ENCODE results near the gene IL34. TPM values are rescaled to one million over a fixed set of nuclear protein-coding genes. Genes with fewer than 3 reads are reported as not detected.
A peak's percentile ranks its signal among the peaks of the same experiment; 100 is the strongest.

Gene IL34
- total RNA-seq, 1 experiment from 2014 or later = 4.4 TPM

GRCh38 chr16:70692130-70692872 is 45.9 kb downstream of the IL34 start:
- no peaks in the 10 kb centered on the region for H3K23me2 ChIP-seq (ENCODE audit: insufficient read length, low read depth, low read length, poor library complexity, severe bottlenecking)
- H4K91ac ChIP-seq (ENCODE audit: insufficient read length, low read depth, low read length) = no peak overlapping the region
- no peak overlapping the region; the same call in 1 of the 2 replicates for H3K4ac ChIP-seq (ENCODE audit: low read depth, low read length)
- no peaks in the 10 kb centered on the region for H3K9me3 ChIP-seq (ENCODE audit: control insufficient read depth, low read depth, low read length)
- peaks cover 6% of the 10 kb centered on the region; the same call in 1 of the 2 replicates for H3K4me1 ChIP-seq (ENCODE audit: insufficient read depth, low read length)
- H3K27me3 Mint-ChIP-seq (ENCODE audit: low read depth) = no peaks in the 10 kb centered on the region; the same call in 1 of the 2 replicates
- no peaks in the 10 kb centered on the region for H3K27me3 ChIP-seq (ENCODE audit: insufficient read depth, low read length)
- H3K4me2 ChIP-seq (ENCODE audit: insufficient read depth, insufficient read length, low read length) = no peak overlapping the region
- no peak overlapping the region for H3K23ac ChIP-seq (ENCODE audit: insufficient read length, low read depth, low read length)
- no peak overlapping the region for H4K8ac ChIP-seq (replicated peaks; ENCODE audit: insufficient read length, low read depth, low read length)
- no peak overlapping the region for H3K27ac Mint-ChIP-seq
- no peak for TF ChIP-seq CTCF (conservative IDR thresholded peaks at IDR 0.05)
- H3T11ph ChIP-seq (ENCODE audit: low read length) = no peak overlapping the region
- no peak overlapping the region for H3K18ac ChIP-seq (ENCODE audit: insufficient read length, low read depth, low read length)
- no peaks in the 10 kb centered on the region for H4K20me1 ChIP-seq (ENCODE audit: control insufficient read depth, insufficient read depth, insufficient read length)
- peaks cover 32 to 40% of the 10 kb centered on the region in 2 experiments for H3K4me1 Mint-ChIP-seq
- H2AK5ac ChIP-seq (ENCODE audit: insufficient read length, low read length) = no peak overlapping the region
- H2BK5ac ChIP-seq (ENCODE audit: insufficient read length, low read length) = no peak overlapping the region
- H3K9me3 Mint-ChIP-seq = no peaks in the 10 kb centered on the region
- no peak overlapping the region for H3K9ac ChIP-seq (ENCODE audit: extremely low read depth, insufficient read length, low read length)
- no peak overlapping the region for H4K5ac ChIP-seq (ENCODE audit: insufficient read length, low read depth, low read length)
- peaks cover 1 to 7% (median 4%) of the 10 kb centered on the region in 3 experiments; a peak in 5 of 7 replicates for H3K36me3 Mint-ChIP-seq (ENCODE audit: insufficient read depth in 1 of 3, low read depth in 3 of 3)
- peak overlapping the region; percentile 10; the same call in 1 of the 2 replicates for H3K14ac ChIP-seq (ENCODE audit: insufficient read depth, low read length)
- H3K56ac ChIP-seq (ENCODE audit: insufficient read length, low read depth, low read length) = no peak overlapping the region
- no peak overlapping the region for H2BK120ac ChIP-seq (ENCODE audit: low read depth, low read length, poor library complexity, severe bottlenecking)
- H2BK20ac ChIP-seq (ENCODE audit: low read depth, low read length, poor library complexity, severe bottlenecking) = no peak overlapping the region
- H2BK12ac ChIP-seq (ENCODE audit: insufficient read length, low read depth, low read length) = no peak overlapping the region
- H3K27ac ChIP-seq (ENCODE audit: insufficient read length, low read depth, low read length) = no peak overlapping the region
- WGBS (ENCODE audit: extremely low coverage, insufficient read length, low lambda C conversion rate) = no CpG with 5 or more reads among the region's 14 CpGs
- no peaks in the 10 kb centered on the region for H3K79me1 ChIP-seq (ENCODE audit: insufficient read depth, low read depth, low read length, poor library complexity, severe bottlenecking)
- H2BK15ac ChIP-seq (ENCODE audit: low read depth, low read length) = no peak overlapping the region
- no peak overlapping the region for H3K4me3 Mint-ChIP-seq
- no peaks in the 10 kb centered on the region for H3K79me2 ChIP-seq (ENCODE audit: insufficient read depth, low read length)
- DNase-seq = no peak
- H2AFZ ChIP-seq (ENCODE audit: low read length) = no peak overlapping the region

Measured in H9 (cell line).